Measurements from ENCODE around the gene NUTM2F.
"Not testable (repeated sequence)": the region's sequence is repeated elsewhere in the genome, so short reads cannot be mapped to it uniquely, and the experiment has no call there.

NUTM2F gene

DNA sequence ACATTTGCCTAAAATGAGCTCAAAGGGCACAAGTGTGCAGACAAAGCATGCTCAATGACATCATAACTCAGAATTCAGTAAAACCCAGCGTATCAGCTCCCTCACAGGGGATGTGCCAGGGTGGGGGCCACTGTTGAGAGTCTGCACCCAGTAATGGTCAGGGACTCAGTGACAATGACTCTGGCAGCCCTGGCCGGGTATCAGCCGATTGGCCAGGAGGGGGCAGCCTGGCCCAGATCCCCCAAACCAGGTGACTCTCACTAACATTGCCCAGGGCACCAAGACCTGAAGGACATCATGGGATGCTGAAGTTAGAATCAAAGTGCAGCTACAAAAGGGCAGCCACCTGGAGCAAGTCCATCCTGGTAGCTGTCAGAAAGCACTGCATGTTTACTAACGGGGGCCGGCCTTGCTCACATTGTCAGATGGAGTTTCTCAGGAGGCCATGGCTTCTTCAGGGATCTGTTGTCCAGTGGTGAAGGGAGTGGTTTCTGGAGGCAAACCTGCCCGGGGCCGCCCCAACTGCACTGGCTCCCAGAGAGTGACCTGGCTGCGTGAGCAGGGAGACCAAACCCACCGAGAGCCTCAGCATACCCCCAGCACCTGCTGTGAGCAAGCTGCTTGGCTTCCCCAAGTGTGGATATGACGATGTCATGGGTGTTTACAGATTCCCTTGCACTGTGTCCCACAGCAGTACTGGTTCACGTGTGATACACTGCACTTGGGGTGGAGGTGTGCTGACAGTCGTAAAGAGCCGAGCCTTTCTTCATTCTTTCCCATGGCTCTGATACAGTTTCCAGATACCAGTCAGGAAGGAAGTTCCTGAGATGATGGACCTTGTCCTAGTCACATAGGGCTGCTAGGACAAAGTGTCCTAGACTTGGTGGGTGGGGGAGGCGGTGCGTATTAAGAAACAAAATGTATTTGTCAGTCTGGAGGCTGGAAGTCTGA is 13.1 kb downstream of the NUTM2F start:
- DNase-seq: not testable (repeated sequence)

DNA sequence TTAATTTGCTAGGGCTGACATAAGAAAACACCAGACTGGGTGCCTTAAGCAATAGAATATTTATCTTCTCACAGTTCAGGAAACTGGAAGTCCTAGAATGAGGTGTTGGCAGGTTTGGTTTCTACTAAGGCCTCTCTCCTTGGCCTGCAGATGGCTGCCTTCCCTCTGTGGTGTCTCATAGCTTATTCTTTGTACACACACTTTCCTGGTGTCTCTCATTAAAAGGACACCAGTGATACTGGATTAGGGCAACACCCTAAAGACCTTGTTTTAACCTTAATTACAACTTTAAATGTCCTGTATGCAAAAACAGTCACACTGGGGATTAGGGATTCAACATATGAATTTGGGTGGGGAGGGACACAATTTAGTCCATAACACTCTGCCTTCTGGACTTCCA is 25.1 kb downstream of the NUTM2F start:
- no peak for DNase-seq

GRCh38 chr9:94302426-94302825 is 26.0 kb downstream of the NUTM2F start:
- no peak for DNase-seq

GRCh38 chr9:94301583-94301982 is 26.9 kb downstream of the NUTM2F start:
- no peak for DNase-seq

DNA sequence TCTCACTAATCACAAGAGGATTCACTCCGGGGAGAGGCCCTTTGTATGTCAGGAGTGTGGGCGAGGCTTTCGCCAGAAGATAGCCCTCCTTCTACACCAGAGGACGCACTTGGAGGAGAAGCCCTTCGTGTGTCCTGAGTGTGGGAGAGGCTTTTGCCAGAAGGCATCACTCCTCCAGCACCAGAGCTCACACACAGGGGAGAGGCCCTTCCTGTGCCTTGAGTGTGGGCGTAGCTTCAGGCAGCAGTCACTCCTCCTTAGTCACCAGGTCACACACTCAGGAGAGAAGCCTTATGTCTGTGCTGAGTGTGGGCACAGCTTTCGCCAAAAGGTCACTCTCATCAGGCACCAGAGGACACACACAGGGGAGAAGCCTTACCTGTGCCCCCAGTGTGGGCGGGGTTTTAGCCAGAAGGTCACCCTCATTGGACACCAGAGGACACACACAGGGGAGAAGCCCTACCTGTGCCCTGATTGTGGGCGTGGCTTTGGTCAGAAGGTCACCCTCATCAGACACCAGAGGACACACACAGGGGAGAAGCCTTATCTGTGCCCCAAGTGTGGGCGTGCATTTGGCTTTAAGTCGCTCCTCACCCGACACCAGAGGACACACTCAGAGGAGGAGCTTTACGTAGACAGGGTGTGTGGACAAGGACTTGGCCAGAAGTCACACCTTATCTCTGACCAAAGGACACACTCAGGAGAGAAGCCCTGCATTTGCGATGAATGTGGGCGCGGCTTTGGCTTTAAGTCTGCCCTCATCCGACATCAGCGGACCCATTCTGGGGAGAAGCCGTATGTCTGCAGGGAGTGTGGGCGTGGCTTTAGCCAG is 27.8 kb downstream of the NUTM2F start:
- DNase-seq: no peak

GRCh38 chr9:94298949-94299599 is 29.4 kb downstream of the NUTM2F start:
- no peak for DNase-seq

DNA sequence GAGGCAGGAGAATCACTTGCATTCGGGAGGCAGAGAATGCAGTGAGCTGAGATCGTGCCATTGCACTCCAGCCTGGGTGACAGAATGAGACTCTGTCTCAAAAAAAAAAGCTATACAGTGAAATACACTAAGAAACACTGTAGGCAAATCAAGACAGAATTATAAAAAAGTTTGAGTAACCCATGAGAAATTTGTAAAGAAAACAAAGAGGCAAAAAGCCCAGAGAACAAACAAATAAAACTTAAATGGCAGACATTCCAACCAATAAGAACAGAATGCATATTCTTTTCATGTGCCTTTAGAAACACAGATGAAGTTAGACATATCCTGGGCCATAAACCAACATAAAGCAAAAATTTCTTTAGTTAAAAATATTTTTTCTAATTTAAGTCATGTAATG is 38.8 kb downstream of the NUTM2F start:
- no peak for DNase-seq

GRCh38 chr9:94287877-94288513 is 40.4 kb downstream of the NUTM2F start:
- no peak for DNase-seq

DNA sequence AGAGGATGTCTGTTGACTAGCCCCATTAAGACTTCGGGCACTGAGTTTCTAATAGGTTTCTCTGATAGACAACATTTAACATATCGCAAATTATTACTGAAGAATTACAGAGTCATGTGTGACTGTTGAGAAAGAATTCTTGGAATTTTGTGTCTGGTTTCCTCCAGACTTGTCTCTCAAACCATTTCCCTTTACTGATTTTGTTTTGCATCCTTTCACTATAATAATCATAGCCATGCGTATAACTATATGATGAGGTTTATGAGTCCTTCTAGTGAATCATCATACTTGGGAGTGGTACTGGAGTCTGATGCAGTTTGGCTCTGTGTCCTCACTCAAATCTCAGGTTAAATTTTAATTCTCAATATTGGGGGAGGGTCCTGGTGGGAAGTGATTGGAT is 42.3 kb downstream of the NUTM2F start:
- no peak for DNase-seq

GRCh38 chr9:94281101-94281500 is 47.3 kb downstream of the NUTM2F start:
- no peak for DNase-seq

- no peak for DNase-seq
Measured at GRCh38 chr9:94280409-94280989, 47.9 kb downstream of the NUTM2F start.

DNA sequence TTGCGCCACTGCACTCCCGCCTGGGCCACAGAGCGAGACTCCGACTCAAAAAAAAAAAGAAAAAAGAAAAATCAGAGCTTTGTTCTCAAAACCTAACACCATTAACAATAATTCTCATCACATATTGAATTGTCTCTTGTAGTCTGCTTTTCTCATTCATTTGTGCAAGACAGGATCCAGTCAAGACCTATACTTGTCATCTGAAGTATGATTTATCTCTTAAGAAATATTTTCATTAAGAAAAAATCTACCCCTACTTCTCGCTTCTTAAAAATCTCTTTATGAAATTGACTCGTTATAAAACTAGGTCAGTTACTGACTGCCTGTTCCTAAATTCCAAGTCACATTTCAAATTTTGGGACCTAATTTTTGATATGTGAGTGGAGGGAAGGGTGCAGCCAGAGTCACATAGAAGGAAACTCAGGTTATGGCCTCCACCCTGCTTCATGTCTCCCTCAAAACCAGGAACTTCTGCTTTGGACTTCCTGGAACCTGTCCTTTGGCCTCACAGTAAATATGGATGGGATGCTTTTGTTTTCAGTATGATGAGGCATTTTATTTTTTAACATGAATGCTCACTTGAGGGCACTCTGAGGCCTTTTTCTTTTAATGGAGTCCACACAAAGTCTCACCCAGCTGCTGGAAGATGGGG is 50.4 kb downstream of the NUTM2F start:
- no peak for DNase-seq

DNA sequence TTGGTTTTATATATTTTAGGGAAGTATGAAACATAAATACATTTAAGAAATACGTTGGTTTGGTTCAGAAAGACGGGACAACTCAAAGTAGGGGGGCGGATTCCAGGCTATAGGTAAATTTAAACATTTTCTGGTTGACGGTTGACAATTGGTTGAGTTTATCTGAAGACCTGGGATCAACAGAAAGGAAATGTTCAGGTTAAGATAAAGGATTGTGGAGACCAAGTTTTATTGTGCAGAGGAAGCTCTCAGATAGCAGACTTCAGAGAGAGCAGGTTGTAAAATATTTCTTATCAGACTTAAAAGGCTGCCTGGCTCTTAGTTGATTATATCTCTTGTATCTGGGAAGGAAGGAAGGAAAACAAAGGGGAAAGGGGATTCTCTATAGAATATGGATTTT is 51.4 kb downstream of the NUTM2F start:
- not testable (repeated sequence) for DNase-seq

- DNase-seq: no peak
Measured at GRCh38 chr9:94270009-94270408, 58.4 kb downstream of the NUTM2F start.

DNA sequence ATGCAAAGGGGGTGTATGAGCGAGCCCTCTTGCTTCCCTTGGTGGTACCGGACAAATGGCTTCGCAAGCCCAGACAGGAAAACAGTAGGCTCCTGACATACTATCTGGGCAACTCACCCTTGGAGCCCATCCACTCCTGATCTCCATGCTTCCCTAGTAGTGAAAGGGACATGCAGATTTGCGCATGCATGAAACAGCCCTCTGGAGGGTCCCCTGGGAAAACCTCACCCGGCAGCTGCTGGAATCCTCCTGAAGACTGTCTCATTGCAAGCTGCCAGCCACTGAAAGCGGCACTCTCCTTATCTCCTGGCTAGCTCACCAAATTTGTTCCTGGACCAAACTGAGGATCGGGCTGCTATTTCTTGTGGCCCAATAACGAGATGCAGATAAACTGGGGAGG is 59.2 kb downstream of the NUTM2F start:
- no peak for DNase-seq

Measured in stimulated activated naive CD4-positive, alpha-beta T cell treated with Interleukin-2 at 50 U/mL for 16 hours (primary cell).